Lower leg skin (tissue), 4 donors: Measurements from ENCODE around the gene CCDC183. TPM values are rescaled to one million over a fixed set of nuclear protein-coding genes. Genes with fewer than 3 reads are reported as not detected.

Source experiments
- DNase-seq, 2 donors: peaks; one replicate each; pipeline ENCODE4 v3.0.0-alpha.2; 2019; ENCODE audit warnings: low spot score in 2 of 2
- H3K4me3 ChIP-seq: fragments of 200-600 bp; sonication (generic); 2 replicates; pipeline ENCODE4 v1.5.1; 2017; ENCODE audit warnings: mild to moderate bottlenecking, low read depth; ENCODE audit not compliant: poor library complexity, severe bottlenecking
- POLR2A ChIP-seq, 2 donors: fragments of 450-650 bp; IDR thresholded peaks; one replicate each; pipeline ENCODE4 v1.6.1; 2016 to 2017; ENCODE audit warnings: antibody characterized with exemption in 2 of 2, mild to moderate bottlenecking in 1 of 2, moderate library complexity in 1 of 2
- WGBS, 2 donors: methylation state at CpG; one replicate each; pipeline ENCODE4 v1.1.5; 2018; 5-methylcytosine and 5-hydroxymethylcytosine counted together
- intact Hi-C: fragments of 100-400 bp; cut with DNase I; formaldehyde crosslinking; loops from one replicate; pipeline ENCODE4 v1.15.0; 2023; ENCODE audit warnings: low total_unique reads
- total RNA-seq, 4 donors: library from RNA; depleted of rRNA; stranded (reverse); fragments of >200 nt; gene quantifications; one replicate each; pipeline ENCODE4 v1.1.0, GENCODE V29; 2016
- TF ChIP-seq, protein P1 (sequence below), 3 donors: fragments of 450-650 bp; IDR thresholded peaks; one replicate each; pipeline ENCODE4 v1.5.1; 2016; ENCODE audit warnings: antibody characterized with exemption in 3 of 3, mild to moderate bottlenecking in 3 of 3, moderate library complexity in 2 of 3

CCDC183 gene
- total RNA-seq, 4 donors from 2014 or later = 0.37 to 9.1 (median 2.0) TPM

DNA sequence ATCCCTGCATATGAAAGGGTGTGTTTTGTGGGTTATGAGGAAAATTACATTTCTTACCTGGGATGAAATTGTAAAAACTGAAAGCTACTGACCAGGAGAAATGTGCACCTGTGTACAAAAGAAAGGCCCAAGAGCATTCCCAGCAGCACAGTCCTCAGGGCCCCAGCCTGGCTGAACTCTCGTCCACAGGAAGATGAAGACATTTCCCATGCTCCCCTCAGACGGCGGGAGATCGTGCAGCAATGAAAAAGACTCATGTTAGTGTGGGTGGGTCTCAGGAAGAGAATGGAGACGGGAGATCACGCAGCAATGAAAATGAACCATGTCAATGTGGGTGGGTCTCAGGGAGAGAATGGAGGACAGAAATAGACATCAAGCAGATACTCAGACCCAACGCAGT, 19.2 kb upstream of the CCDC183 start:
- intact Hi-C loops = no loop called here
- WGBS, 2 donors = 52 to 63% methylated on average over 7 of the region's 7 CpGs
- TF ChIP-seq POLR2A (IDR thresholded peaks at IDR 0.05) = no peak
- TF ChIP-seq, protein P1, sequence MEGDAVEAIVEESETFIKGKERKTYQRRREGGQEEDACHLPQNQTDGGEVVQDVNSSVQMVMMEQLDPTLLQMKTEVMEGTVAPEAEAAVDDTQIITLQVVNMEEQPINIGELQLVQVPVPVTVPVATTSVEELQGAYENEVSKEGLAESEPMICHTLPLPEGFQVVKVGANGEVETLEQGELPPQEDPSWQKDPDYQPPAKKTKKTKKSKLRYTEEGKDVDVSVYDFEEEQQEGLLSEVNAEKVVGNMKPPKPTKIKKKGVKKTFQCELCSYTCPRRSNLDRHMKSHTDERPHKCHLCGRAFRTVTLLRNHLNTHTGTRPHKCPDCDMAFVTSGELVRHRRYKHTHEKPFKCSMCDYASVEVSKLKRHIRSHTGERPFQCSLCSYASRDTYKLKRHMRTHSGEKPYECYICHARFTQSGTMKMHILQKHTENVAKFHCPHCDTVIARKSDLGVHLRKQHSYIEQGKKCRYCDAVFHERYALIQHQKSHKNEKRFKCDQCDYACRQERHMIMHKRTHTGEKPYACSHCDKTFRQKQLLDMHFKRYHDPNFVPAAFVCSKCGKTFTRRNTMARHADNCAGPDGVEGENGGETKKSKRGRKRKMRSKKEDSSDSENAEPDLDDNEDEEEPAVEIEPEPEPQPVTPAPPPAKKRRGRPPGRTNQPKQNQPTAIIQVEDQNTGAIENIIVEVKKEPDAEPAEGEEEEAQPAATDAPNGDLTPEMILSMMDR (IDR thresholded peaks at IDR 0.05) = no peak
- no peak for DNase-seq
- no peak overlapping the region for H3K4me3 ChIP-seq

DNA sequence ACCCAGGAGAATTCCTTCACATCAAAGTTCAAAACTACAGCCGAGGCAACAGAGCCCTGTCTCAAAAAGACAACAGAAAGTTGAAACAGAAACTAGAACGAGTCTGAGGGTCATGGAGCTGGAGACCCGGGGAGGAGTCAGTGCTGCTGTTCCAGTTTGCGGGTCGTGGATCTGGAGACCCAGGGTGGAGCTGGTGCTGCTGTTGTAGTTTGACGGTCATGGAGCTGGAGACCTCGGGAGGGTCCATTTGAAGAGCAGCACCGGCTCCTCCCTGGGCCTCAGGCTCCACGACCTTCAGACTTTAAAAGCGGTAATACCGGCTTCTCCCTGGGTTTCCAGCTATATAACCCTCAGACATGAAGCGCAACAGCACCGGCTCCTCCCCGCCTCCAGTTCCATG, 18.8 kb upstream of the CCDC183 start:
- 62 to 72% methylated on average over 14 of the region's 14 CpGs for WGBS, 2 donors
- intact Hi-C loops = no loop called here
- DNase-seq = no peak
- TF ChIP-seq POLR2A (IDR thresholded peaks at IDR 0.05) = no peak
- TF ChIP-seq, protein P1 (IDR thresholded peaks at IDR 0.05) = no peak
- H3K4me3 ChIP-seq = no peak overlapping the region

DNA sequence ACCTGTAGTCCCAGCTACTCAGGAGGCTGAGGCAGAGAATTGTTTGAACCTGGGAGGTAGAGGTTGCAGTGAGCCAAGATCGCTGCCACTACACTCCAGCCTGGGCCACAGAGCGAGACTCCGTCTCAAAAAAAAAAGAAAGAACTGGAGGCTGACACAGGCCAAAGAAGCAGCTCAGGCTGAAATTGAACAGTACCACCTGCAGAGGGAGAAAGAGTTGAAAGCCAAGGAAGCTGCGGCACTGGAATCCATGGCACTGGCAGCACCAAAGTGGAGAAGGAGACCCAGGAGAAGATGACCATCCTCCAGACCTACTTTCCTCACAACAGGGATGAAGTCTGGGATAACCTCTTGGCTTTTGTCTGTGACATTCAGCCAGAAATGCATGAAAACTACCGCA, 16.3 kb upstream of the CCDC183 start:
- intact Hi-C loops = loop anchor here (5.0 kb wide), 1 partner anchor 252 kb away; the partner anchor contains the start of gene FUT7
- no peak overlapping the region for H3K4me3 ChIP-seq

DNA sequence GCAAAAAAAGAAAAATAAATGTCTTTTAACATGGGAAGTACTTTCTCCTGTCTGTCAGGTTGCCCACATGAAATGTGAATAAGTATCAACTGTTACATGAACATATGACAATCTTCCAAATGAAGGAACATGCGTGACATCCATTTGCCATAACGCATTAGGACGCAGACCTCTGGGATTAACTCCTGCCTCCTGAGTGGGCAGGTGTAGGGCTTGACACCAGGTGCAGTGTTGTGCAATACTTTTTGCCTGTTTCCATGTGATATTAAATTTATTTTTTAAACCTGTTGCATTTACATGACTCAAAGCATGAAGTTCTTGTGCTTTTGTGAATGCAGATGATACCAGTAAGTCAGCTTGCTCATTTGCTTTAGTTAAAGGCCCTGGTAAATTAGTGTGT, 13.7 kb upstream of the CCDC183 start:
- no peak for DNase-seq
- TF ChIP-seq, protein P1 (IDR thresholded peaks at IDR 0.05) = no peak
- no peak for TF ChIP-seq POLR2A (IDR thresholded peaks at IDR 0.05)
- intact Hi-C loops = loop anchor here (5.0 kb wide), 1 partner anchor 250 kb away; the partner anchor contains the start of gene FUT7
- 84 to 95% methylated on average over 3 of the region's 3 CpGs for WGBS, 2 donors
- H3K4me3 ChIP-seq = no peak overlapping the region

More for the DNA sequence above, 16.3 kb upstream of the CCDC183 start:
- 79 to 84% methylated on average over 5 of the region's 5 CpGs for WGBS, 2 donors
- no peak for DNase-seq
- TF ChIP-seq, protein P1 (IDR thresholded peaks at IDR 0.05) = no peak
- no peak for TF ChIP-seq POLR2A (IDR thresholded peaks at IDR 0.05)

DNA sequence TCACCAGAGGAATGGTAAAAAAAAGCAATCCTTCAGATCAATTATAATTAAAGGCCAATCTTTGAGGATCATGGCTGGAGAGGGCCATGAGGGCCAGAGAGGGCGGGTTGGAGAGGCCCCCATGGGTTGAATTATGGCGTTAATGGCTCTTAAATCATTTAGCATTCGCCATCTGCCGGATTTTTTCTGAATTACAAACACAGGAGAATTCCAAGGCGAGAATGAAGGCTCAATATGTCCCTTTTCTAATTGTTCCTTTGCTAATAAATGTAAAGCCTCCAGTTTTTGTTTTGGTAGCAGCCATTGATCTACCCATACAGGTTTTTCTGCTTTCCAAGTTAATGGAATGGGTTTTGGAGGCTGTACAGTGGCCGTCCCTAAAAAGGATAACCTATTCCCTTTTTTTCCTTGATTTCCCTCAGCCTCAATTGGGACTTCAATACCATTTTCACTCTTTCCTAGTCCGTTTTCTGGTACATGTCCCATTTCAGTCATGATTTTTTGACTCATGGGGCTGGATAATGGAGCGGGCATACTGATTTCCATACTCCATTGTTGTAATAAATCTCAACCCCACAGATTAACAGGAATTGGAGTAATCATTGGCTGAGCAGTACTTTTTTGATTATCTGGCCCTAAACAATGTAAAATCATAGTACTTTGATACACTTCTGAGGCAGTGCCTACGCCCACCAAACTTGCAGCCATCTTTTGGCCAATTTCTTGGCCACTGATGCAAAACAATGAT, 11.7 kb upstream of the CCDC183 start:
- TF ChIP-seq POLR2A (IDR thresholded peaks at IDR 0.05) = no peak
- TF ChIP-seq, protein P1 (IDR thresholded peaks at IDR 0.05) = no peak
- no peak overlapping the region for H3K4me3 ChIP-seq
- 25 to 37% methylated on average over 9 of the region's 9 CpGs for WGBS, 2 donors
- intact Hi-C loops = loop anchor here (5.0 kb wide), 1 partner anchor 248 kb away; the partner anchor contains the start of gene FUT7
- DNase-seq = no peak
